ENCODE measurements around the gene CETN1. TPM values are rescaled to one million over a fixed set of nuclear protein-coding genes. Genes with fewer than 3 reads are reported as not detected.

Gene CETN1
- total and polyA plus RNA-seq, 2 of the 13 experiments (the other 11 are each of a cell fraction or from before 2014, with no cell fraction given), result not detected

- TF ChIP-seq GRHL1 (CRISPR knock-in tag; conservative IDR thresholded peaks at IDR 0.05) (no peak), TCF12 (IDR thresholded peaks at IDR 0.05) (no peak), TCF12 (CRISPR knock-in tag; IDR thresholded peaks at IDR 0.05) (no peak), ZNF501 (CRISPR knock-in tag; IDR thresholded peaks at IDR 0.05) (0 out of 2 replicates have a peak, but pooled peaks have one; percentile 19), ZBTB44 (CRISPR knock-in tag; IDR thresholded peaks at IDR 0.05) (no peak), MAZ (IDR thresholded peaks at IDR 0.05; ENCODE audit: borderline replicate concordance, low read depth, low read length) (no peak), MAZ (CRISPR knock-in tag; IDR thresholded peaks at IDR 0.05; ENCODE audit: low read depth) (no peak), PAXIP1 (CRISPR knock-in tag; conservative IDR thresholded peaks at IDR 0.05) (peak; percentile 53), GPN1 (CRISPR knock-in tag; IDR thresholded peaks at IDR 0.05; ENCODE audit: borderline replicate concordance) (no peak), TBP (CRISPR knock-in tag; IDR thresholded peaks at IDR 0.05) (no peak), MATR3 (CRISPR knock-in tag; IDR thresholded peaks at IDR 0.05) (no peak), ZFX (CRISPR knock-in tag; IDR thresholded peaks at IDR 0.05; ENCODE audit: low read depth) (peak; percentile 65), IRF1 (CRISPR knock-in tag; IDR thresholded peaks at IDR 0.05; ENCODE audit: low read depth) (no peak), NFE2L2 (IDR thresholded peaks at IDR 0.05; ENCODE audit: low read length) (no peak), ASH2L (IDR thresholded peaks at IDR 0.05; ENCODE audit: insufficient read length, low read depth, low read length) (peak; percentile 75), KMT2B (CRISPR knock-in tag; IDR thresholded peaks at IDR 0.05) (no peak), TRIM22 (IDR thresholded peaks at IDR 0.05) (no peak), FOXM1 (CRISPR knock-in tag; IDR thresholded peaks at IDR 0.05) (no peak), NCOR1 (IDR thresholded peaks at IDR 0.05; ENCODE audit: borderline replicate concordance, low read length) (peak; percentile 8; the same call in 1 of the 2 replicates), KLF13 (CRISPR knock-in tag; IDR thresholded peaks at IDR 0.05) (no peak), THAP8 (CRISPR knock-in tag; IDR thresholded peaks at IDR 0.05; ENCODE audit: borderline replicate concordance) (no peak), ZNF263 (CRISPR knock-in tag; IDR thresholded peaks at IDR 0.05) (no peak)
Measured at GRCh38 chr18:572831-573289, 7.3 kb upstream of the CETN1 start (continued).

All from HepG2 (cell line).